Heart left ventricle (tissue), 16 donors: ENCODE data around the gene PLCB4. TPM values are rescaled to one million over a fixed set of nuclear protein-coding genes. Genes with fewer than 3 reads are reported as not detected.

Source experiments
- ATAC-seq, 4 donors: fragments of 200-7000 bp; cut with Tn5 transposase; one replicate each; pipeline ENCODE4 v1.9.1; 2020 to 2022; ENCODE audit warnings: moderate library complexity in 4 of 4, mild to moderate bottlenecking in 3 of 4, moderate number of reproducible peaks in 1 of 4
- DNase-seq, 5 donors: peaks; one replicate each; pipeline ENCODE4 v3.0.0-alpha.2; 2020
- H3K27ac ChIP-seq, 12 donors: fragments of 200-600 bp; sonication (generic) in 4 of 12; one replicate each; pipeline versions ENCODE4 v1.5.0 to v1.8.0; 2016 to 2022; ENCODE audit warnings: mild to moderate bottlenecking in 2 of 12
- H3K27me3 ChIP-seq, 9 donors: fragments of 200-600 bp; sonication (generic) in 2 of 9; one replicate each; pipeline versions ENCODE4 v1.5.1 to v1.8.0; 2016 to 2022; ENCODE audit warnings: mild to moderate bottlenecking in 3 of 9
- H3K36me3 ChIP-seq, 9 donors: fragments of 200-600 bp; sonication (generic) in 2 of 9; one replicate each; pipeline versions ENCODE4 v1.5.0 to v1.8.0; 2018 to 2022; ENCODE audit warnings: mild to moderate bottlenecking in 2 of 9
- H3K4me1 ChIP-seq, 12 donors: fragments of 200-600 bp; sonication (generic) in 4 of 12; one replicate each; pipeline versions ENCODE4 v1.5.0 to v1.8.0; 2016 to 2022; ENCODE audit warnings: mild to moderate bottlenecking in 3 of 12
- H3K4me3 ChIP-seq, 12 donors: fragments of 200-600 bp; sonication (generic) in 4 of 12; one replicate each; pipeline versions ENCODE4 v1.5.0 to v1.8.0; 2017 to 2022; ENCODE audit warnings: mild to moderate bottlenecking in 9 of 12, moderate library complexity in 4 of 12
- H3K9me3 ChIP-seq, 12 donors: fragments of 200-600 bp; sonication (generic) in 4 of 12; one replicate each; pipeline versions ENCODE4 v1.5.0 to v1.8.0; 2016 to 2022; ENCODE audit warnings: mild to moderate bottlenecking in 1 of 12
- POLR2A ChIP-seq, 2 donors: fragments of 450-650 bp; IDR thresholded peaks; one replicate each; pipeline ENCODE4 v1.6.1; 2017; ENCODE audit warnings: antibody characterized with exemption in 2 of 2, mild to moderate bottlenecking in 2 of 2, moderate library complexity in 2 of 2
- WGBS, 4 donors: extraction: QIAGEN DNeasy Blood & Tissue Kit in 2 of 4; methylation state at CpG; one replicate each; pipeline versions ENCODE4 v1.1.5 to v1.1.7; 2013 to 2018; 5-methylcytosine and 5-hydroxymethylcytosine counted together
- intact Hi-C, 10 donors: fragments of 100-400 bp; cut with DNase I; formaldehyde crosslinking; loops; one replicate each; pipeline versions ENCODE4 v1.11.1 to v1.14.2; 2022
- polyA plus RNA-seq, 2 donors: library from polyadenylated mRNA; stranded (reverse); fragments of 200-250 nt; gene quantifications; one replicate each; pipeline ENCODE4 v1.2.3, GENCODE V29; 2013
- total RNA-seq, 9 donors: library from RNA; depleted of rRNA in 2 of 9; stranded (reverse); fragments of >200 nt in 2 of 9; fragmentation: NEBNext Ultra II Directional in 3 of 9; extraction: Animal tissue kit (Norgen Biotek cat#: 25700) in 3 of 9; gene quantifications; one replicate each; pipeline versions ENCODE4 v1.1.0 to v1.2.4, GENCODE V29; 2016 to 2023
- TF ChIP-seq, protein P1 (sequence below), 12 donors: fragments of 200-600 bp; sonication (generic) in 4 of 12; IDR thresholded peaks; one replicate each; pipeline versions ENCODE4 v1.5.0 to v1.8.0; 2018 to 2022; ENCODE audit warnings: antibody characterized with exemption in 12 of 12, mild to moderate bottlenecking in 5 of 12
- donor health status: ischemic (EF 13 %, LVEDD 7.1; RV severe dilation, severe dysfunction).
- donor health status: healthy with polysubstance abuse.
- donor health status: DM: no; HTN: yes; CAD: no.
- donor health status: DM: no; HTN: no; CAD: no.
- donor health status: ischemic (EF 25% LVEDD 6.9; RV normal size, moderate dysfunction).
- donor health status: ischemic (EF 25% LVEDD 5.7; RV mildly dilated, moderate dysfunction).
- donor health status: healthy.
- donor health status: DM: yes; HTN: yes; CAD: no.
- donor health status: ischemic (EF 35%, LVEDD 5.7; RV mildly dilated, moderate dysfunction).
- donor health status: nonischemic (EF 11% LVEDD 7.7; RV severe dilation, severe dysfunction).
- donor health status: DM: yes; HTN: yes; CAD: no.
- donor health status: PGD.
- donor health status: ischemic (EF 29% LVEDD 5.4; RV normal size, mild dysfunction).
- donor health status: nonischemic (EF 23%, LVEDD 6.1; RV moderate dilation, normal function).

PLCB4 gene
- total and polyA plus RNA-seq, 11 donors = 8.4 to 31.8 (median 18.5) TPM

DNA sequence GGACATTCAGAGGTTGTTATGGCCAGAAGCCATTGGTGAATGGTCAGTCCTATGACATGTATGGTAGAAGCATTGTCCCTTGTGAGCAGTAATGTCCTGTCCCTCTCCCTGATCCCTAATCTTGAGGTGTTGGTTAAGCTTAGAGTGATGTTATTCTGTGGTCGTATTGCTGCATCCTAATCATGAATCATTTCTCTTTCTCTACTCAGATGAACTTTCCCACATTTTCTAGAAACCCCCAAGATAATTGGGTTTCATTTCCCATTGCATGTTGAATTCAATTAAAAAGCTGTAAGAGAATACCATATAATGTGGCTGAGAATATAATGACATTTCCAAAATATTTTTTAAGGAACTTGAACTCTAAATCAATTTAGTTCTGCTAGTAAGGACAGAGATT lies 175.1 kb downstream of the PLCB4 start:
- no peak for ATAC-seq
- H3K27me3 ChIP-seq = no peaks in the 10 kb centered on the region
- no peak overlapping the region for H3K4me3 ChIP-seq
- WGBS, 4 donors = 74 to 83% (median 79%) methylated on average over 1 of the region's 1 CpG
- no peaks in the 10 kb centered on the region for H3K36me3 ChIP-seq
- no peak for DNase-seq
- TF ChIP-seq, protein P1, sequence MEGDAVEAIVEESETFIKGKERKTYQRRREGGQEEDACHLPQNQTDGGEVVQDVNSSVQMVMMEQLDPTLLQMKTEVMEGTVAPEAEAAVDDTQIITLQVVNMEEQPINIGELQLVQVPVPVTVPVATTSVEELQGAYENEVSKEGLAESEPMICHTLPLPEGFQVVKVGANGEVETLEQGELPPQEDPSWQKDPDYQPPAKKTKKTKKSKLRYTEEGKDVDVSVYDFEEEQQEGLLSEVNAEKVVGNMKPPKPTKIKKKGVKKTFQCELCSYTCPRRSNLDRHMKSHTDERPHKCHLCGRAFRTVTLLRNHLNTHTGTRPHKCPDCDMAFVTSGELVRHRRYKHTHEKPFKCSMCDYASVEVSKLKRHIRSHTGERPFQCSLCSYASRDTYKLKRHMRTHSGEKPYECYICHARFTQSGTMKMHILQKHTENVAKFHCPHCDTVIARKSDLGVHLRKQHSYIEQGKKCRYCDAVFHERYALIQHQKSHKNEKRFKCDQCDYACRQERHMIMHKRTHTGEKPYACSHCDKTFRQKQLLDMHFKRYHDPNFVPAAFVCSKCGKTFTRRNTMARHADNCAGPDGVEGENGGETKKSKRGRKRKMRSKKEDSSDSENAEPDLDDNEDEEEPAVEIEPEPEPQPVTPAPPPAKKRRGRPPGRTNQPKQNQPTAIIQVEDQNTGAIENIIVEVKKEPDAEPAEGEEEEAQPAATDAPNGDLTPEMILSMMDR (IDR thresholded peaks at IDR 0.05) = no peak
- TF ChIP-seq POLR2A (IDR thresholded peaks at IDR 0.05) = no peak
- H3K9me3 ChIP-seq = no peaks in the 10 kb centered on the region
- intact Hi-C loops = no loop called here
- H3K27ac ChIP-seq = no peak overlapping the region
- H3K4me1 ChIP-seq = peaks cover 0 to 35% (median 10%) of the 10 kb centered on the region in 12 donors

DNA sequence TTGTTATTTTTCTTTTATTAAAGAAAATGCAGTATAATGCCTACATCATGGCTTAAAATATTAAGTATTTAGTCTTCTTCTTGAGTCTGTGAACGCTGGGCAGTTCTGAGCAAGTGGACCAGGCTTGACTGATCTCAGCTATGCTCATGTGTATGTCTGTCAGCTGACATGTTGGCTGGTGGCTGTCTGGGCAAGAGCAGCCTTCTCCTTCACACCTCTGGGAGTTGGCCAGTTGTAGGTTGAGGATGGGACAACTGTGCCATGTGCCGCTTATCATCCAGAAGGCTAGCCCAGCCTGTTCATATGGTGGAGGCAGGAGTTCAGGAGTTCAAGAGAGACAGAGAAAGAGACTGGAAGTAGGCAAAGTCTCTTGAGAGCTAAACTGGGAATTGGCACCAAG lies 175.9 kb downstream of the PLCB4 start:
- ATAC-seq = peak in 2 of 4 donors; percentile 63 to 66
- intact Hi-C loops = no loop called here
- H3K4me3 ChIP-seq = no peak overlapping the region
- H3K4me1 ChIP-seq = peaks cover 0 to 35% (median 10%) of the 10 kb centered on the region in 12 donors
- DNase-seq = no peak
- H3K36me3 ChIP-seq = no peaks in the 10 kb centered on the region
- H3K9me3 ChIP-seq = no peaks in the 10 kb centered on the region
- TF ChIP-seq, protein P1 (IDR thresholded peaks at IDR 0.05) = no peak
- TF ChIP-seq POLR2A (IDR thresholded peaks at IDR 0.05) = no peak
- H3K27ac ChIP-seq = no peak overlapping the region
- H3K27me3 ChIP-seq = no peaks in the 10 kb centered on the region
- WGBS, 4 donors = 69 to 91% (median 80%) methylated on average over 2 of the region's 2 CpGs

DNA sequence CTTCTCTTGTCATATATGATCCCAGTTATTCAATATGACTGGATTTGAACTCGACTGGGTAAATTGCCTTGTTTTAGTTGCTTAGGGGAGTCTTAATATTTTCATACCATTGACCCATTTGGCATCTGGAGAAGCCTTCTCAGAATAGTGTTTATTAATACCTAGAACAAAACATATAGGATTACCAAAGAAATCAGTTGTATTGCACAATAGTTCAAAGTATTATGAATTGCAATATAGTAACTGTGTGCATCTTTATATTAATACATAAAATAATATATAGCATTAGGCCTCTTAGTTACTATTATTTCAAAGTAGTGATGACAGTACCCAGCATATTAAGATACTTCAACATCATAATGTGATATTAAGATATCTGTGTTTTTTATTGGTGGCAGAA lies 177.8 kb downstream of the PLCB4 start:
- WGBS, 4 donors = 91 to 94% (median 92%) methylated on average over 1 of the region's 1 CpG
- peaks cover 0 to 22% (median 3%) of the 10 kb centered on the region in 12 donors for H3K4me1 ChIP-seq
- no peaks in the 10 kb centered on the region for H3K36me3 ChIP-seq
- no peaks in the 10 kb centered on the region for H3K9me3 ChIP-seq
- DNase-seq = no peak
- no peak overlapping the region for H3K4me3 ChIP-seq
- H3K27ac ChIP-seq = no peak overlapping the region
- ATAC-seq = no peak
- no peak for TF ChIP-seq POLR2A (IDR thresholded peaks at IDR 0.05)
- TF ChIP-seq, protein P1 (IDR thresholded peaks at IDR 0.05) = no peak
- intact Hi-C loops = no loop called here
- no peaks in the 10 kb centered on the region for H3K27me3 ChIP-seq

DNA sequence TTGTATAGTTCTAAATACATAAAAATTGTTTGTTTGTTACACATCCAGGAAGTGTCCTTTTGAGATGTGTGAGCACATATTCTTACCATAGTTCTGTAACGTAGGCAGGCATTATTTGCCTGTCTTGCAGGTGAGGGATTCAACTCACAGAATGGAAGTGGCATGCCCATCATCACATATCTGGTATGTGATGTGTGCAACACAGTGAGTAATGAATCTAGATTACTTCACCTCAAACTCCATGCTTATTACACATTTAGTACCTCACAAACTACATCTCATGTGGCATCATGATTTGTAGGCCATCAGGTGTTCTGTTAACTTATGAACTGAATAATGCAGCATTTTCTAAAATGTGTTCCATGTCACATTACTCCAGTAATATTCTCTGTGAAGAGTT lies 181.6 kb downstream of the PLCB4 start:
- H3K27ac ChIP-seq = no peak overlapping the region
- H3K4me3 ChIP-seq = no peak overlapping the region
- TF ChIP-seq, protein P1 (IDR thresholded peaks at IDR 0.05) = no peak
- TF ChIP-seq POLR2A (IDR thresholded peaks at IDR 0.05) = no peak
- H3K4me1 ChIP-seq = peaks cover 0 to under 1% (median 0%) of the 10 kb centered on the region in 12 donors
- no peaks in the 10 kb centered on the region for H3K36me3 ChIP-seq
- 95 to 100% (median 100%) methylated on average over 1 of the region's 1 CpG for WGBS, 4 donors
- DNase-seq = no peak
- ATAC-seq = no peak
- intact Hi-C loops = no loop called here
- H3K9me3 ChIP-seq = no peaks in the 10 kb centered on the region
- no peaks in the 10 kb centered on the region for H3K27me3 ChIP-seq
